IMR-90 (cell line): ENCODE data around the gene EPB41L3. TPM values are rescaled to one million over a fixed set of nuclear protein-coding genes. Genes with fewer than 3 reads are reported as not detected.

ENCODE experiments used
- ATAC-seq: fragments of 200-7000 bp; cut with Tn5 transposase; 2 replicates; pipeline ENCODE4 v1.9.1; 2020; ENCODE audit warnings: low read depth, mild to moderate bottlenecking, moderate library complexity
- BruUV-seq: library from RNA; stranded (reverse); fragments of 400-500 nt; replicated peaks from 2 replicates; lab custom pipeline; 2021; lab: Mats Ljungman, UMichigan
- CTCF ChIA-PET: fragments of 300-600 bp; formaldehyde crosslinking; extraction: SDS; loops from one replicate; lab custom pipeline; 2021; ENCODE audit warnings: antibody characterized with exemption; lab: Yijun Ruan, JAX
- POLR2A ChIA-PET: fragments of 300-600 bp; sonication (Branson Sonifier 250); formaldehyde crosslinking; loops from one replicate; lab custom pipeline; 2022; ENCODE audit warnings: antibody characterized with exemption; ENCODE audit not compliant: unreplicated experiment; lab: Charles Lee
- DNase-seq: peaks from one replicate; pipeline ENCODE4 v3.0.0; 2013
- H2AFZ ChIP-seq: replicated peaks from 2 replicates; pipeline ENCODE3; 2013; ENCODE audit warnings: low read length, mild to moderate bottlenecking; ENCODE audit not compliant: poor library complexity
- H2AK5ac ChIP-seq: 2 replicates; pipeline ENCODE4 v1.6.1; 2013; ENCODE audit warnings: low read depth, low read length, inconsistent platforms
- H2AK9ac ChIP-seq: replicated peaks from 2 replicates; pipeline ENCODE3; 2013; ENCODE audit warnings: mild to moderate bottlenecking, low read depth, low read length, moderate library complexity; ENCODE audit not compliant: poor library complexity
- H2BK120ac ChIP-seq: 2 replicates; pipeline ENCODE4 v1.6.1; 2013; ENCODE audit warnings: low read depth, low read length, inconsistent platforms
- H2BK15ac ChIP-seq: 3 replicates; pipeline ENCODE4 v1.6.1; 2013; ENCODE audit warnings: low read depth, low read length, inconsistent platforms
- H2BK20ac ChIP-seq: 2 replicates; pipeline ENCODE4 v1.6.1; 2013; ENCODE audit warnings: low read depth, mild to moderate bottlenecking, inconsistent platforms, low read length, moderate library complexity
- H2BK5ac ChIP-seq: 2 replicates; pipeline ENCODE4 v1.6.1; 2013; ENCODE audit warnings: mild to moderate bottlenecking, low read depth, low read length, inconsistent platforms; ENCODE audit not compliant: poor library complexity, severe bottlenecking
- H3K14ac ChIP-seq: replicated peaks from 2 replicates; pipeline ENCODE4 v1.6.1; 2013; ENCODE audit warnings: low read depth, low read length, inconsistent platforms
- H3K18ac ChIP-seq: 2 replicates; pipeline ENCODE4 v1.6.1; 2013; ENCODE audit warnings: low read depth, low read length, control low read depth
- H3K23ac ChIP-seq: 2 replicates; pipeline ENCODE4 v1.6.1; 2013; ENCODE audit warnings: low read depth, low read length, inconsistent platforms
- H3K27ac ChIP-seq: 2 replicates; pipeline ENCODE4 v1.5.1; 2013; ENCODE audit warnings: mild to moderate bottlenecking, control low read depth, low read length; ENCODE audit not compliant: insufficient read depth
- H3K27me3 ChIP-seq: 2 replicates; pipeline ENCODE4 v1.6.1; 2013; ENCODE audit warnings: low read length; ENCODE audit not compliant: control insufficient read depth, insufficient read depth
- H3K36me3 ChIP-seq: 2 replicates; pipeline ENCODE4 v1.6.1; 2013; ENCODE audit warnings: low read length, mixed read lengths; ENCODE audit not compliant: control insufficient read depth, insufficient read depth
- H3K4ac ChIP-seq: 2 replicates; pipeline ENCODE4 v1.6.1; 2013; ENCODE audit warnings: low read depth, low read length, inconsistent platforms
- H3K4me1 ChIP-seq: 2 replicates; pipeline ENCODE4 v1.6.1; 2013; ENCODE audit warnings: low read length, mixed read lengths; ENCODE audit not compliant: control insufficient read depth, insufficient read depth
- H3K4me2 ChIP-seq: 2 replicates; pipeline ENCODE4 v1.6.1; 2013; ENCODE audit warnings: low read depth, mild to moderate bottlenecking, control low read depth, low read length, moderate library complexity
- H3K4me3 ChIP-seq: 2 replicates; pipeline ENCODE4 v1.5.1; 2013; ENCODE audit warnings: low read depth, mild to moderate bottlenecking, control low read depth, low read length, moderate library complexity; ENCODE audit not compliant: insufficient read depth
- H3K56ac ChIP-seq: 2 replicates; pipeline ENCODE4 v1.6.1; 2013; ENCODE audit warnings: low read length, inconsistent platforms; ENCODE audit not compliant: insufficient read depth; ENCODE audit errors: extremely low read depth
- H3K79me1 ChIP-seq, 2 experiments: 2 replicates each; pipeline ENCODE4 v1.6.1; 2013; ENCODE audit warnings: low read length in 2 of 2, inconsistent platforms in 1 of 2, low read depth in 1 of 2
- H3K9ac ChIP-seq: 2 replicates; pipeline ENCODE4 v1.6.1; 2013; ENCODE audit warnings: low read depth, low read length, control low read depth
- H3K9me1 ChIP-seq: 2 replicates; pipeline ENCODE4 v1.6.1; 2013; ENCODE audit warnings: low read length, inconsistent platforms; ENCODE audit not compliant: insufficient read depth
- H3K9me3 ChIP-seq: 2 replicates; pipeline ENCODE4 v1.6.1; 2013; ENCODE audit warnings: low read length; ENCODE audit not compliant: control insufficient read depth, insufficient read depth
- H4K20me1 ChIP-seq: 2 replicates; pipeline ENCODE4 v1.6.1; 2013; ENCODE audit warnings: low read length, inconsistent platforms; ENCODE audit not compliant: insufficient read depth
- H4K5ac ChIP-seq: 2 replicates; pipeline ENCODE4 v1.6.1; 2013; ENCODE audit warnings: mild to moderate bottlenecking, low read depth, low read length, control low read depth
- H4K8ac ChIP-seq, 2 experiments: 2 replicates each; pipeline ENCODE4 v1.6.1; 2013; ENCODE audit warnings: low read depth in 2 of 2, low read length in 2 of 2, control low read depth in 1 of 2, inconsistent platforms in 1 of 2
- H4K91ac ChIP-seq: 2 replicates; pipeline ENCODE4 v1.6.1; 2013; ENCODE audit warnings: low read depth, low read length, inconsistent platforms; ENCODE audit not compliant: insufficient read depth
- BHLHE40 ChIP-seq: fragments of 150-350 bp; IDR thresholded peaks from 2 replicates; pipeline ENCODE4 v1.6.1; 2016; ENCODE audit warnings: mild to moderate bottlenecking, low read depth, low read length
- CEBPB ChIP-seq: IDR thresholded peaks from 2 replicates; pipeline ENCODE4 v1.6.1; 2012; ENCODE audit warnings: low read depth, low read length, improper control_type of control experiment
- CHD1 ChIP-seq: IDR thresholded peaks from 2 replicates; pipeline ENCODE4 v1.6.1; 2012; ENCODE audit warnings: low read depth, low read length, improper control_type of control experiment
- CTCF ChIP-seq: conservative IDR thresholded peaks from 2 replicates; pipeline ENCODE4 v1.5.1; 2012; ENCODE audit warnings: mild to moderate bottlenecking, low read depth, low read length, improper control_type of control experiment
- ELK1 ChIP-seq: fragments of 150-350 bp; IDR thresholded peaks from 2 replicates; pipeline ENCODE4 v1.6.1; 2016; ENCODE audit warnings: low read depth, mild to moderate bottlenecking, low read length, moderate library complexity, borderline replicate concordance
- FOS ChIP-seq: fragments of 150-350 bp; IDR thresholded peaks from 2 replicates; pipeline ENCODE4 v1.6.1; 2016; ENCODE audit warnings: low read depth, low read length
- MAFK ChIP-seq: IDR thresholded peaks from 2 replicates; pipeline ENCODE4 v1.6.1; 2012; ENCODE audit warnings: low read depth, low read length, improper control_type of control experiment
- MAZ ChIP-seq: IDR thresholded peaks from 2 replicates; pipeline ENCODE4 v1.6.1; 2012; ENCODE audit warnings: low read depth, mild to moderate bottlenecking, low read length, improper control_type of control experiment, moderate library complexity, borderline replicate concordance
- MXI1 ChIP-seq: IDR thresholded peaks from 2 replicates; pipeline ENCODE4 v1.6.1; 2012; ENCODE audit warnings: low read depth, mild to moderate bottlenecking, low read length, moderate library complexity, borderline replicate concordance
- NFE2L2 ChIP-seq: fragments of 150-350 bp; IDR thresholded peaks from 2 replicates; pipeline ENCODE4 v1.6.1; 2016; ENCODE audit warnings: low read depth, mild to moderate bottlenecking, low read length
- POLR2A ChIP-seq: IDR thresholded peaks from 2 replicates; pipeline ENCODE4 v1.6.1; 2012; ENCODE audit warnings: mild to moderate bottlenecking, low read depth, low read length
- RAD21 ChIP-seq: IDR thresholded peaks from 2 replicates; pipeline ENCODE4 v1.6.1; 2012; ENCODE audit warnings: low read length, improper control_type of control experiment
- RCOR1 ChIP-seq: IDR thresholded peaks from 2 replicates; pipeline ENCODE4 v1.6.1; 2012; ENCODE audit warnings: mild to moderate bottlenecking, low read length, improper control_type of control experiment; ENCODE audit not compliant: insufficient replicate concordance
- RFX5 ChIP-seq: IDR thresholded peaks from 2 replicates; pipeline ENCODE4 v1.8.0; 2012; ENCODE audit warnings: low read depth, mild to moderate bottlenecking, low read length, moderate library complexity
- SMC3 ChIP-seq: fragments of 150-350 bp; IDR thresholded peaks from 2 replicates; pipeline ENCODE4 v1.6.1; 2016; ENCODE audit warnings: low read depth, mild to moderate bottlenecking, antibody characterized with exemption, low read length, moderate library complexity
- WGBS, 2 experiments: methylation state at CpG; one replicate each; pipeline versions ENCODE4 v1.1.5 to v1.1.7; 2013; ENCODE audit warnings: missing lambda C conversion rate in 2 of 2; ENCODE audit not compliant: insufficient read length in 1 of 2; ENCODE audit errors: extremely low coverage in 2 of 2; 5-methylcytosine and 5-hydroxymethylcytosine counted together
- dilution Hi-C: fragments of 300-500 bp; cut with HindIII; formaldehyde crosslinking; loops from one replicate; pipeline ENCODE4 v1.14.3; 2018; ENCODE audit warnings: low sequenced_read_pairs; ENCODE audit not compliant: unreplicated experiment
- in situ Hi-C: fragments of 300-500 bp; cut with MboI; formaldehyde crosslinking; loops from 3 replicates; pipeline ENCODE4 v1.14.3; 2019; ENCODE audit warnings: low sequenced_read_pairs, inconsistent platforms, mixed read lengths
- intact Hi-C: fragments of 100-400 bp; cut with micrococcal nuclease; formaldehyde crosslinking; loops from 2 replicates; pipeline ENCODE4 v1.10.0; 2022
- polyA plus RNA-seq, 3 experiments: library from polyadenylated mRNA; depleted of rRNA; stranded (reverse); fragments of >200 nt; gene quantifications; 2 replicates each; pipeline ENCODE4 v1.2.3, GENCODE V29; 2012; ENCODE audit warnings: low replicate concordance in 1 of 3
- total RNA-seq: library from RNA; depleted of rRNA; stranded (reverse); fragments of >200 nt; gene quantifications from 2 replicates; pipeline ENCODE4 v1.2.3, GENCODE V29; 2012
- TF ChIP-seq, protein P1 (sequence below): fragments of 150-350 bp; IDR thresholded peaks from 2 replicates; pipeline ENCODE4 v1.6.1; 2017; ENCODE audit warnings: mild to moderate bottlenecking, antibody characterized with exemption, low read length, low read depth

Gene EPB41L3
- total and polyA plus RNA-seq, 2 of the 4 experiments (the other 2 are of a cell fraction), result 36.6 to 70.3 TPM

GRCh38 chr18:5447442-5447841 lies 96.4 kb downstream of the EPB41L3 start:
- Histone ChIP-seq H2AK9ac (no peak overlapping the region), H3K4me3 (no peak overlapping the region), H2BK15ac (no peak overlapping the region), H2AK5ac (no peak overlapping the region), H3K9me1 (no peaks in the 10 kb centered on the region), H3K9ac (no peak overlapping the region), H3K36me3 (no peaks in the 10 kb centered on the region), H3K27me3 (no peaks in the 10 kb centered on the region), H3K4ac (no peak overlapping the region), H2BK120ac (no peak overlapping the region), H3K23ac (no peak overlapping the region), H3K18ac (no peak overlapping the region), H2BK5ac (no peak overlapping the region), H4K20me1 (no peaks in the 10 kb centered on the region), H4K5ac (no peak overlapping the region), H3K79me1 (peaks cover 0 to 12% of the 10 kb centered on the region in 2 experiments; a peak in 3 of 4 replicates), H3K14ac (no peak overlapping the region), H4K8ac (no peak overlapping the region), H3K56ac (no peak overlapping the region), H3K4me2 (no peak overlapping the region), H2BK20ac (no peak overlapping the region), H3K9me3 (no peaks in the 10 kb centered on the region), H3K4me1 (no peaks in the 10 kb centered on the region), H2AFZ (no peak overlapping the region), H3K27ac (no peak overlapping the region), H4K91ac (no peak overlapping the region)
- CTCF ChIA-PET, result no interaction called here
- intact Hi-C loops, result no loop called here
- in situ Hi-C loops, result no loop called here
- no TSS peak for BruUV-seq
- dilution Hi-C loops, result no loop called here
- POLR2A ChIA-PET, result no interaction called here
- DNase-seq (no peak), ATAC-seq (no peak)
- 74% methylated on average over 3 of the region's 7 CpGs; no CpG with 5 or more reads in 1 of the 2 experiments for WGBS, 2 experiments
- TF ChIP-seq MAZ (no peak), RCOR1 (no peak), RAD21 (no peak), CTCF (no peak), MXI1 (no peak), RFX5 (no peak), CEBPB (no peak), SMC3 (no peak), ELK1 (no peak), MAFK (no peak), NFE2L2 (no peak), FOS (no peak), CHD1 (no peak), BHLHE40 (no peak), POLR2A (no peak)
- TF ChIP-seq, protein P1, sequence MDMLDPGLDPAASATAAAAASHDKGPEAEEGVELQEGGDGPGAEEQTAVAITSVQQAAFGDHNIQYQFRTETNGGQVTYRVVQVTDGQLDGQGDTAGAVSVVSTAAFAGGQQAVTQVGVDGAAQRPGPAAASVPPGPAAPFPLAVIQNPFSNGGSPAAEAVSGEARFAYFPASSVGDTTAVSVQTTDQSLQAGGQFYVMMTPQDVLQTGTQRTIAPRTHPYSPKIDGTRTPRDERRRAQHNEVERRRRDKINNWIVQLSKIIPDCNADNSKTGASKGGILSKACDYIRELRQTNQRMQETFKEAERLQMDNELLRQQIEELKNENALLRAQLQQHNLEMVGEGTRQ, result no peak
